Sigmoid colon (tissue), 4 donors: Measurements from ENCODE around the gene IGSF5.

Source experiments
- POLR2AphosphoS5 ChIP-seq, 4 donors: sonication (generic); formaldehyde crosslinking; IDR thresholded peaks; one replicate each; pipeline ENCODE4 v1.6.1; 2017; ENCODE audit warnings: antibody characterized with exemption in 4 of 4
- TF ChIP-seq, protein P1 (sequence below), 4 experiments: fragments of 450-650 bp in 3 of 4; fragments of 200-600 bp in 1 of 4; IDR thresholded peaks; one replicate each; pipeline ENCODE4 v1.5.1; 2016 to 2019; ENCODE audit warnings: antibody characterized with exemption in 4 of 4, mild to moderate bottlenecking in 3 of 4, moderate library complexity in 2 of 4

DNA sequence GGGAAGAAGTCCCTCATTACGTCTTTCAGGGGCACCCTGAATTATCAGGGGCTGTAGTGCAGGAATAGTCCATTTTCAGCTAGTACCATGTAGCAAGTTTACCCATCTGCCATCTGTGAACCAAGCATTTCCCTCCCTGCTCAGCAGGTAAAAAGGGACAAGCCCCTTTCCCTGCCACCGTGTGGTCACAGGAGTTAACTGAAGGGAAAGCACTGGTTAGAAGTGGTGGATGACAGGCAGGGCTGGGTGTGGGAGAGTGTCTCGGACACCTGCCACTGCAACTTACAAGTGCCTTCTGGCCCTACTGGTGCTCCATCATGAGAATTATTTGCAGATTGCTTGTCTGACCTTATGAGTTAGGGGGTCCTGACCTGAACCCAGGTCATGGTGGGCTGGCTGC, 32.0 kb upstream of the IGSF5 start:
- TF ChIP-seq, protein P1, sequence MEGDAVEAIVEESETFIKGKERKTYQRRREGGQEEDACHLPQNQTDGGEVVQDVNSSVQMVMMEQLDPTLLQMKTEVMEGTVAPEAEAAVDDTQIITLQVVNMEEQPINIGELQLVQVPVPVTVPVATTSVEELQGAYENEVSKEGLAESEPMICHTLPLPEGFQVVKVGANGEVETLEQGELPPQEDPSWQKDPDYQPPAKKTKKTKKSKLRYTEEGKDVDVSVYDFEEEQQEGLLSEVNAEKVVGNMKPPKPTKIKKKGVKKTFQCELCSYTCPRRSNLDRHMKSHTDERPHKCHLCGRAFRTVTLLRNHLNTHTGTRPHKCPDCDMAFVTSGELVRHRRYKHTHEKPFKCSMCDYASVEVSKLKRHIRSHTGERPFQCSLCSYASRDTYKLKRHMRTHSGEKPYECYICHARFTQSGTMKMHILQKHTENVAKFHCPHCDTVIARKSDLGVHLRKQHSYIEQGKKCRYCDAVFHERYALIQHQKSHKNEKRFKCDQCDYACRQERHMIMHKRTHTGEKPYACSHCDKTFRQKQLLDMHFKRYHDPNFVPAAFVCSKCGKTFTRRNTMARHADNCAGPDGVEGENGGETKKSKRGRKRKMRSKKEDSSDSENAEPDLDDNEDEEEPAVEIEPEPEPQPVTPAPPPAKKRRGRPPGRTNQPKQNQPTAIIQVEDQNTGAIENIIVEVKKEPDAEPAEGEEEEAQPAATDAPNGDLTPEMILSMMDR (IDR thresholded peaks at IDR 0.05) = no peak
- no peak for TF ChIP-seq POLR2AphosphoS5 (IDR thresholded peaks at IDR 0.05)
